GM19023 (cell line): ENCODE results near the gene NVL.

ENCODE experiments used
- ATAC-seq: cut with Tn5 transposase; IDR thresholded peaks from one replicate; pipeline ENCODE4 v1.9.1; 2021; ENCODE audit warnings: mild to moderate bottlenecking, moderate library complexity; ENCODE audit not compliant: unreplicated experiment

The NVL gene

DNA sequence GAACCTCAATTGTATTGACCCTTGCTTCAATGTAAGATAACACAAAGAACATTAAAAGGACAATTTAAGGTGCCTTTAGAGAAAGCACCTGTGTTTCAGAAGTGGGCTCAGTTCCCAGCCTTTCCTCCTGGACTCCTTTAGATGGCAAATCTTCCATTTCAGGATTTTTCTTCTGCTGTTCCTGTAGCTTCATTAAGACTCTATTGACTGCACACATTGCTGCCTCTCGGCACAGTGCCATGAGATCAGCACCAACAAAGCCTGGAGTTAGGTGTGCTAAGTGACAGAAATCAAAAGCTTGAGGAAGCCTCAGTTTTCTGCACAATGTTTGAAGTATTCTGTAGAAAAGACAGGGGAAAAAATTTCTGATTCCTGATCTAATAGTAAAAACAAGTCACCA is 40.6 kb downstream of the NVL start:
- no peak for ATAC-seq

DNA sequence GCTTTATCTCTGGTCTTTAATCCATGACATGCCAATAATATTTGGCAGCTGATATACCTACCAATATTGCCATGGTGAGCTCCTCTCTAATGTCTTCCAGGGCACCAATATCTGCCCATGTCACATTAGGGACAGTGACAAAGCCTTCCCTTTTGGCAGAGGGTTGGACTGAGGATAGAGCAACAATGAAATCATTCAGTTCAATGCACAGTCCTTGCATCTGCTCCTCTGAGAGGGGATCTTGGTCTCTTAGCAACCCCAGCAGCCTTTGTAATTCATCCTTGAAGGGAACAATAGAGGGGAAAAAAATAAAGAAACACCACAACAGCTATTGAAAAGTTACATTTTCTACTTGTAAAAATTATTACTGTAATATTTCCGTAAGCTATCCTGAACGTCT is 42.3 kb downstream of the NVL start:
- no peak for ATAC-seq

DNA sequence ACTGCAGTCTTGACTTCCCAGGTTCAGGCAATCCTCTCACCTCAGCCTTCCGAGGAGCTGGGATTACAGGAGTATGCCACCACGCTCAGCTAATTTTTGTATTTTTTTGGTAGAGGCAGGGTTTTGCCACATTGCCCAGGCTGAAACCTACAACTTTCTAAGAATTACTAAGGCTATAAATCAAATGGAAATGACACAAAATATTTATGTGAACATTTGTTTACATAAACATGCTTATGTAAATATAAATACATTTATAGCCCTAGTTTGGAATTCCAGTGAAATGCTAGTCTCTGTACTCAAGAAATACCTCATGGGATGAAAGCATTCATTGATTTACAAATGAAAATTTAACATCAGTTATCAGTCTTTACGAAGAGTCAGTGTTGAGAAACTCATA is 47.8 kb downstream of the NVL start:
- ATAC-seq: no peak

DNA sequence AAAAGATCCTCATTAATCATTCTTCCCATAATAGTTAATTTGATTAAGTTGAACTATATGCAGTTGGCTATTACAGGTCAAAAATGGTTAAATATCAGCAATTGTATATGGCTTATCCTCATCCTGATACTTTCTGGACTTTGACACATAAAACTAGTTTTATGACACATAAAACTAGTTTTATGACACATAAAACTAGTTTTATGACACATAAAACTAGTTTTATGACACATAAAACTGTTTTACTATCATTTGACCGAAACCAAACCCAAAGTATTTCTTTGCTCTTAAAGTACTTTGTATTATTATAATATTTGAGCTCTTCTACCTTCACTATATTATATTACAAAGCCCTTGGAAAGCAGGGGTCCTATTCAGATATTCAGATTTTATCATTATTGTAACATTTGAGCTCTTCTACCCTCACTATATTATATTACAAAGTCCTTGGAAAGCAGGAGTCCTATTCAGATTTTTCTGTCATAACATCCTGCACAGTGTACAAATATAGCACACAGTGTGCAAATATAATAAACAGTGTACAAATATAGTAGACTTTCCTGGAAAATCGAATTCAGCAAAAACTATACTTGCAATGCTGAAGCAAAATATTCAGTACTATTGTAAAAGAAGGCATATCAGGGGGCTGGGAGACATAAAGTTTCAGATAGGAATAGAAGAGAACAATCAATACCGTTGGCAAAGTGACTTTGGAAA is 53.0 kb downstream of the NVL start:
- ATAC-seq: no peak

DNA sequence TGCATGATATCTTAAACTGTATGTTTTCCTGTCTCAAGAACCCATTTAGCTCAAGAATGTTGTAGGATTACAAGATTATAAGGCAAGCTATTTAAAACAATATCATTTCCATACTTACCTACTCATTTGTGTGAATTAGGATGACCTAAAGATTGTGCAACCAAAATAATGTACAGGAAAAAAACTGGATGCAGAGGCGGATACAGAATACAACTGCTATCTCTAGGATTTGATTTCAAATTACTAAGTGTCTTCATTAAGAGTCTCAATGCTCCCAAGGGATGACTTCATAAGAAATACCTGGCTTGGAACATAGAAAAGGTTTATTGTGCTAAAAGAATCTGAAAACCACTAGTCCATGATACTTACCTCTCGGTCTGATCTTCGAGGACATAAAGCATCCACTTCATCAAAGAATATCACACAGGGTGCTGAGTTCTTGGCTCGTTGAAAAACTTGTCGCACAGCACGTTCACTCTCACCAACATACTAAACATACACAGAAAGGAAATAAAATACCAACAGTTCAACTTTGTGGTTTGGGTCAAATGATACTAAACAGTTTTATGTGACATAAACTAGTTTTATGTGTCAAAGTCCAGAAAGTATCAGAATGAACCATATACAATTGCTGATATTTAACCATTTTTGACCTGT is 54.9 kb downstream of the NVL start:
- ATAC-seq: no peak

DNA sequence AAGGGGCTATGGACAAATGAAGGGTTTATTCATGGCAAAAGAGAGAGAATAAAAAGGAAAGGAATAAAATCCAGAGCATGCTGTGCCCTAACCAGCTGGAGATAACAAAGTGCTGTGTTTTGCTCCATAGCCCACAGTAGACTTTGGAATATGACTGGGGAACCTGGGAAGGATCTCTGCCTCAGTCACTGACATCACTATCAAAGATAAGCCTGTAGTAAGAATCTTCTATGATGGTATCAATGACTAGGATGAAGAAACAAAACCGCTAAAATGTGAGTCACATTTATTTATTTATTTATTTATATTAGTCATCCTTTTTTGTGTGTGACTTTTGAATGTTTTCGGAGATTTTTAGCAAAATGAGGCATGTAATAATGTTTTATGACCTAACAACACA is 56.3 kb downstream of the NVL start:
- no peak for ATAC-seq

DNA sequence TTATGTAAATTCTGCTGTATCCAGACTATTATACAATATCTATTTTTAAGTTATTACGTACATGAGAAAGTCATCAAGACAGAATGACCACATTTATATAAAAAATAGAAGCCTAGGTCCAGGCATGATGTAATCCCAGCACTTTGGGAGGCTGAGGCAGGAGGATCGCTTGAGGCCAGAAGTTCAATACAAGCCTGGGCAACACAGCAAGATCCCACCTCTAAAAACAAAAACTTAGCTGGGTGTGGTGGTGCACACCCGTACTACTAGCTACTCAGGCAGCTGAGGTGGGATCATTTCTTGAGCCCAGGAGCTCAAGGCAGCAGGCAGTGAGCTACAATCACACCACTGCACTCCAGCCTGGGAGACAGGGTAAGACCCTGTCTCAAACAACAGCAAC is 58.9 kb downstream of the NVL start:
- no peak for ATAC-seq

DNA sequence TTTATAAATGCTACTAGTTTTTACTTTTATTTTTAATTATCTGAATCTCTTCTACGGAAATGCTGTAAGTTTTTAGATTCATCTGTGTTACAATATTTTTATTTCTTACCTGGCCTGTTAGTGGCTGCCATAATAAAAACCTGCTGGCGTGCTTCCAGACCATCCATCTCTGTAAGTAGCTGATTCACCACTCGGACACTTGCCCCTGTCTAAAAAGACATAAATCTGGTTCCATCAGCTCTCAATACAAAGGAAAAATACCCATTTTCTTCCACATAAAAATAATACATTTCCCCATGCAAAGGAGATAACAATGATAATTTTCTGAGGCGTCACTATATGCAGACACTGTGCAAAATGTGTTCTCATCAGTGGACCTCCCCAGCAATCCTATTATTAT is 62.0 kb downstream of the NVL start:
- no peak for ATAC-seq

DNA sequence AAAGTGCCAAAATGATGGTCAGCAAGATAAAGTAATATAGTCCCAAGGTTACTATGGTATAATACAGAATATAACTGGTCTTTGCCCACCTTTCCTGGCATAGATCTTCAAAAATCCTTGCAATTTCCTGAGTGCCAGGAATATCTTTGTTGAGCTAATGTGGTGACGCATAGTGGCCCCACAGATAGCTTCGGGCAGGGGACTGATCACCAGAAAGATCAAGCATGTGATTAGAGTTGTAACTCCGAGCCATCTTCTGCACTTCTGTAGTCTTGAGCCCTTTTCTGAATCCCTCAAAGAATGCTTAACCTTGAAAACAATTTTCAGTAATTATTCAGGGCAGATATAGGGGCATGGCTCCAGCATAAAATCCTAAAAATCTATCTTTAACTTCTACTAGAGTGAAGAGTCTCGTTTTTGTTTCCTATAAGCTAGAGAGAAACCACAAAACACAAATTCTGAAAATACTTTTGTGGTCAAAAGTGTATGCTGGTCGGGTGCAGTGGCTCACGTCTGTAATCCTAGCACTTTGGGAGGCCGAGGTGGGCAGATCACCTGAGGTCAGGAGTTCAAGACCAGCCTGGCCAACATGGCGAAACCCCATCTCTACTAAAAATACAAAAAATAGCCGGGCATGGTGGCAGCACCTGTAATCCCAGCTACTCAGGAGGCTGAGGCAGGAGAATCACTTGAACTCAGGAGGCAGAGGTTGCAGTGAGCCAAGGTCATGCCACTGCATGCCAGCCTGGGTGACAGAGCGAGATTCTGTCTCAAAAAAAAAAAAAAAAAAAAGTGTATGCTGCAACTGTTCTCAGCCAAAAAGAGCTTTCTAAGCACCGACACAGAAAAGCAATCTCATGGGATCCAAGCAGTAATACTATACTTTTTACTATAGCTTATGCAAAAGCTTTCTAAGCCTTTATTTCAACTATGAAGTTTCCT is 62.8 kb downstream of the NVL start:
- ATAC-seq: no peak

DNA sequence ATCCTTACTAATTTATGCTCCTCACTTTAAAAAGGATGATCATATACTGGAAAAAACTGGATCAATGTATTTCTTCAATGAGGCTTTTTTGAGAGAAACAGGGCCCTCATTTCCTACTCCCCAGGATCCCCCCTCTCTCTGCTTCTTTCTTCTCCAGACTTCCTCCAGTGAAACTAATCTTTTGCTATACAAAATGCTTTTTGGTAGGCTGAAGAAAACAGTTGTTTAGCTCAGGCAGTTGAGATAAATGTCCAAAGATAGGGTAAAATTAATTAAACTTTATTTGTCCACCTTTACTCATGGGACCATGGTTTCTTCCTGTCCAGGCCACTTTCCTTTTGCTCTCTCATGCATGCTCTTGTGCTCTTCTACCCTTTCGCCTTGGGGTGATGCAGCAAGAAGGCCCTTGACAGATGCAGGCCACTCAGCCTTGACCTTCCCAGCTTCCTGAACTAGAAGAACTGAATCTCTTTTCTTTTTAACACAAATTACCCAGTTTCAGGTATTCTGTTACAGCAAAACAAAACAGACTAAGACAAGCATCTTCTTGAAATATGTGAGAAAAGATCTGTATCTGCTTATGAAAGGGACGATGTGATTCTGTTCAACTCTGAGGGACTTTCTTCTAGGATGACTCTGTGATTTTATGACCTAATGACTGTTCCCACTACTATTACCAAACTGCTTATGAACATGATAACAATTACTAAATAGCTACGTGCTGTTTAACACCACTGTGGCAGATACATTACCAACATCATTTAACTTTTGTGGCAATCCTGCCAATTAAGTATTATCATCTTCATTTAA is 63.7 kb downstream of the NVL start:
- no peak for ATAC-seq

DNA sequence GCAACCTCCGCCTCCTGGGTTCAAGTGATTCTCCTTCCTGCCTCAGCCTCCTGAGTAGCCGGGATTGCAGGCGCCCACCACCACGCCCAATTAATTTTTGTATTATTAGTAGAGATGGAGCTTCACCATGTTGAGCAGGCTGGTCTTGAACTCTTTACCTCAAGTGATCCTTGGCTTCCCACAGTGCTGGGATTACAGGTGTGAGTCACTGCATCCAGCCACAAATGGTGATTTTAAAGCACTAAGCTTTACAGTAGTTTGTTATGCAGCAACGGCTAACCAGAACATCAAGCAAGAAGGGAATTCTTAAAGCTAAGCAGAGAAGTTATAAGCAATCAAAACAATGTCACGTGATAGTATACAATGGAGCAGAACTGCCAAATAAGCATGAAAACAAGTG is 65.7 kb downstream of the NVL start:
- ATAC-seq: no peak

DNA sequence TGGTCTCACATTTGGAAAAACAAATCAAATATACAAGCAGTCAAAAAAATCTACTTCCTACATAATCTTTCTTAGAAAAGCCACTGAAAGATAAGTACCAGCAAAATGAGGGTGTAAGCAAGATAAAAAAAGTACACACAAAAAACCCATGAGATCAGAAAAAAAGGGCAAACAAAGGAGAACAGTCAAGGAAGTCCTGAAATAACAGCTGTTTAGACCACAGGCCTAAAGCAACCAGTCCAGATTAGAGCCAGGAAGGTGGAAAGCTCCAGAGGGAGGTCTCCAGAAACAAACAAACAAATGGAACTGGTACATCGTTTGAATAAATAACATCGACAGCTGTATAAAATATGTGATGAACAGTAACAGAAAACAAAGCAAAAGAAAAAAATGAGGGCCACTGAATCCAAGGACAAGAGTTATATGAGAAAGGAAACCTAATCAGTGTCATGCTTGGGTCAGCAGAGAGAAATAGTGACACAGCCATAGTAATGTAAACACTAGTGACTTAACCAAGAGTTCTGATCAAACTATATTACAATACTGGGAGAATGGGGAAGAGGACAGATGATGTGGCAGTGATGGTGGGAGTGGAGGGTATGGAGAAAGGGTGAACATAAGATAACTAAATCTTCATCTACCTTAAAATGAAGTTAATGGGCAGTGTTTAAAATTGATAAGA is 67.5 kb downstream of the NVL start:
- ATAC-seq: no peak

DNA sequence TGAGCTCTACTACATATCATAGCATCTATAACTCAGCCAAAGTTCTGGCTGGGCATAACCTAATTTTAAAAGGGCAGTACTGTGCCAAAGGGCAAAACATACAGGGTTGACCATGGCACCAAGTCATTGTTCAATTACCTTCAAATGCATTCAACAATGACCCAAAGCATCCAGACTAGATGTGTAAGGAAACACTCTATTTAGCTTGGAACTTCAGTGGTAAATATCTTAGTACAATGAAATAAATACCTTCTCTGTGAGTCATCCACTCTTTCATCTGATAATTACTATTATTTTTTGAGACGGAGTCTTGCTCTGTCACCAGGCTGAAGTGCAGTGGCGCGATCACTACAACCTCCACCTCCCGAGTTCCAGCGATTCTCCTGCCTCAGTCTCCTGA is 70.0 kb downstream of the NVL start:
- ATAC-seq: no peak

DNA sequence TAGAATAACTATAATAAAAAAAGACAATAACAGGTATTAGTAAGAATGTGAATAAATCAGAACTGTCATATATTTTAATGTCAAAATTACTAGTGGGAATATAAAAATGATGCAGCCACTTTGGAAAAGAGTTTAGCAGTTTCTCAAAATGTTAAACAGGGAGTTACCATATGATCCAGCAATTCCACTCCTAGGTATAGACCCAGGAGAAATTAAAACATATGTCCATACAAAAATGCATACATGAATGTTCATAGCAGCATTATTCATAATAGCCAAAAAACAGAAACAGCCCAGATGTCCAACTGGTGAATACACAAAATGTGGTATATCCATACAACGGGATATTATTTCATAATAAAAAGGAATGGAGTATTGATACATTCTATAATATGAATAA is 71.6 kb downstream of the NVL start:
- ATAC-seq: no peak

DNA sequence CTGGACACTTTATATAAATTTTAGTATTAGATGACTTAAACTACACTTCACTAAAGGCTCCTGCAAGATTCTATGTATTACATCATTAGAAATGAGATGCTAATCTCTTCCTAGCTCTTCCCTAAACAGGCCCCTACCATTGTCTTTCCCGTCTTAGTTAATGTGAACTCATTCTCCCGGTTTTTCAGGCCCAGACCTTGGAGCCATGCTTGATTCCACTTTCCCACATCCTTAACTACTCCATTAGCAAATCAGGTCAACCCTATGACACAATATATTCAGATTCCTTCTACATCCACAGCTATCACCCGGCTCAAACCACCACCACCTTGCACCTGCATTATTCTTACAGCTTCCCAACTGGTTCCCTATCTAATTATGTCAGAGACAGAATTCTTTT is 73.3 kb downstream of the NVL start:
- ATAC-seq: no peak

DNA sequence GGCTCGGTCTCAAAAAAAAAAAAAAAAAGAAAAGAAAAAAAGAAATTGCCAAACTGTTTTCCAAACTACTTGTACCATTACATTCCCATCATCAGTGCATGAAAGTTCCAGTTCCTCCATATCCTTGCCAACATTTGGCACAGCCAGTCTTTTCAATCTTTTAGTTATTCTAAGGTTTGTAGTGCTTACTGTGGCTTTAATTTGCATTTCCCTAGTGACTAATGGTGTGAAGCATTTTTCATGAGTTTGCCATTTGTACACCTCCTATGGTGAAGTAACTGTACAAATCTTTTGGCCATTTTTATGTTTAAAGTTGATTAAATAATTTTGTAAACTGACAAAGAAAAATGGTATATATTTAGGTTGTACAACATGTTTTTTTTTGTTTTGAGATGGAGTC is 76.3 kb downstream of the NVL start:
- no peak for ATAC-seq

DNA sequence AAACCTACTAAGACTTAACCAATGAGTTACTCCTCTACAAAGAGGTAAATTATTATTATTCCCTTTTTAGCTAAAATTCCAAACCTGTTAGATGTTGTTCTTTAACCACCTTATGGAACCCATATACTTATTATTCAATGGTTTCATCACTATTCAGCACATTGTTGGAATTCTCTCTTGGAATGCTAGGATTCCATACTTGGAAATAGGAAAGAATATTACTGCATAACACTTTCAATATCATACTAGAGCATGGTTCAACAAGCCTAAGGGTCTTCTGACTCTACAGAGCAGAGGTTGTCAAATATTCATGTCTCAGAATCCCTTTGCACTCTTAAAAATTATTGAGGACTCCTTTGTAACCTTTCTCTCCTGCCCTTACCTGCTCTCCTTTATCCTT is 77.5 kb downstream of the NVL start:
- ATAC-seq: no peak

DNA sequence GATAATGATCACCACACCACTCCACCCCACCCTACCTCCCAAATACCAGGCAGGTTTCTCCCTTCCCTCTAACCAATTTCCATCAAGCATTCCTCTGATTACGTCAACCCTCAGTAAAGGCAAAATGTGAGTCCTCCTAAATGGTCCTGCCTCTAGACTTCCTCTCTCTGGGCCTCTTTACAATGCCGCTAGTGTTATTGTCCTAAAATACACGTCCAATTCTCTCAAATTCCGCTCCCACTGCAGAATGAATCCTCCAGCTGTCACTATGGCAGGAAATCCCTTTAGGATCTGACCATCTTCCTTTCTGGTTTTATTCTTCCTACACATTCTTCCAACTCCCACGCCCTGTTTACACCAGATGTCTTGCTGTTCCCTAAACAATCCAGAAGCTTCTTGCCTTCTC is 78.2 kb downstream of the NVL start:
- ATAC-seq: no peak

DNA sequence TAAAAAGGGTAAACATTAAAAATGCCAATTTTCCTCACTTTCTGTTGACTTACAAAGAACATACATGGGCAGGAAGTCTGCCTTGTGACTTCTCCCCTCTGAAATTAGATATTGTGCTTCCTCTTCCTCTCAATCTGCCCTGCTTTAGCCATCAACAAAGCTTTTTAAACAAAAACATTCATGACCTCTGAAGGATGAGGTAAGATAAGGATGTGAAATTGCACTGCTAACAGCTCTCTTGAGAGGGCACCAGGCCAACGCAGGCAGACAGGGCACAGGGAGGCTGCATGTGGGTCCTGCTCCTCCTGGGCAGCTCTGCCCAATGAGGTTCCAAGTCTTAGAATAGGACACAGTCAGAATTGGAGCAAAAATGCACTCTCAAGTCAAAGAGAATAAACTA is 84.8 kb downstream of the NVL start:
- no peak for ATAC-seq

DNA sequence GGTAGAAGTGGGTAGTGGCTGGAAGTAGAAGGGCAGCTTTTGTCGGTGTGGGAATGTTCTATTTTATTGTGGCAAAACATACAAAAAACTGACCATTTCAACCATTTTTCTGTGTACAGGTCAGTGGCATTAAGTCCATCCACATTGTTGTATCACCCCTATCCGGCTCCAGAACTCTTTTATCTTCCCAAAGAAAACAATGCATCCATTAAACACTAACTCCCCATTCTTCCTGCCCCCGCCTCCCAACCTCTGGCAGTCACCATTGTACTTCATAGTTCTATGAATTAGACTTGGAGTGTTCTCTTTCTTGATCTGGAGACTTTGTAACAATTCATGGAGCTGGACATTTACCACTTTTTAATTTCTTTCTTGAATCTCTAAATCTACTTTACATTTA is 91.2 kb downstream of the NVL start:
- ATAC-seq: no peak
